ENCODE results near the gene IFI27.

DNA sequence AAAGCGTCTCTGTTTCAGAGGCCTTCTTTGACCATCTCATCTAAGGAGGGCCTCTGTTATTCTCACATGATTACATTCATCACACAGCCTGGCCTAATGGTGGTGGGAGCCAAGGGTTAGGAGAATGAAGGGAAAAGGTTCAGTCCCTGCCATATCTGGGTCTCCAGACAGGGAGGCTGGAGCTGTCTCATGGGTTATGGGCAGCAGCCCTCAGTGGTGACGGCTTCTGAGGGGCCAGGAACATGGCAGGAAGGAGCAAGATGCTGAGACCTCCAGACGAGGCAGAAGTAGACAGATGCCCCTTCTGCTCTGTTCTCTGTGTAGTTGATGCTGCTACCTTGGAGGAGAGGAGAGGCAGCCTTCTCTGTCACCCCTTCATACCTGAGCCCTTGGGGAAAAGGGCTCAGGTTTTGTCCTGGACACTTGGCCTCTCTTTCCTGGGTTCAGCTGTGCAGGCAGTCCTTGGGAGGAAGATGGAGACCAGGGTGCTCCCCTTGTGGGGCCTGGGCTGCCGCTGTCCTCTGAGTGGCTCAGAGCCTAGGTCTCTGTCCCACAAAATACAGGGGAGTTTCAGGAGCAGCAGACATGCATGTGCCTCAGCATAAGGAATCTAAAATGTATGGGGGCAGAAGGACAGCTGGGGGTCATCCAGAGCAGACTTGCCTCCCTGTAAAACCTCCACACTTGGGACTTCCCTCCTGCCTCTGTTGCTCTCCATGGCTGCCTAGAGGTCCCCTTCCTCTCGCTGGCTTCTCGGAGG lies 15.3 kb downstream of the IFI27 start:
- TF ChIP-seq, protein P1, sequence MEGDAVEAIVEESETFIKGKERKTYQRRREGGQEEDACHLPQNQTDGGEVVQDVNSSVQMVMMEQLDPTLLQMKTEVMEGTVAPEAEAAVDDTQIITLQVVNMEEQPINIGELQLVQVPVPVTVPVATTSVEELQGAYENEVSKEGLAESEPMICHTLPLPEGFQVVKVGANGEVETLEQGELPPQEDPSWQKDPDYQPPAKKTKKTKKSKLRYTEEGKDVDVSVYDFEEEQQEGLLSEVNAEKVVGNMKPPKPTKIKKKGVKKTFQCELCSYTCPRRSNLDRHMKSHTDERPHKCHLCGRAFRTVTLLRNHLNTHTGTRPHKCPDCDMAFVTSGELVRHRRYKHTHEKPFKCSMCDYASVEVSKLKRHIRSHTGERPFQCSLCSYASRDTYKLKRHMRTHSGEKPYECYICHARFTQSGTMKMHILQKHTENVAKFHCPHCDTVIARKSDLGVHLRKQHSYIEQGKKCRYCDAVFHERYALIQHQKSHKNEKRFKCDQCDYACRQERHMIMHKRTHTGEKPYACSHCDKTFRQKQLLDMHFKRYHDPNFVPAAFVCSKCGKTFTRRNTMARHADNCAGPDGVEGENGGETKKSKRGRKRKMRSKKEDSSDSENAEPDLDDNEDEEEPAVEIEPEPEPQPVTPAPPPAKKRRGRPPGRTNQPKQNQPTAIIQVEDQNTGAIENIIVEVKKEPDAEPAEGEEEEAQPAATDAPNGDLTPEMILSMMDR (IDR thresholded peaks at IDR 0.05; ENCODE audit: low read length), result no peak
- TF ChIP-seq EZH2phosphoT487 (IDR thresholded peaks at IDR 0.05; ENCODE audit: low read length), result no peak
